Esophagus squamous epithelium (tissue), 5 donors: ENCODE data around the gene TRERF1. TPM values are rescaled to one million over a fixed set of nuclear protein-coding genes. Genes with fewer than 3 reads are reported as not detected.

Experiments
- DNase-seq: peaks from one replicate; lab custom pipeline; 2025; lab: John Stamatoyannopoulos, UW
- H3K27ac ChIP-seq, 4 donors: fragments of 200-600 bp; sonication (generic); one replicate each; pipeline ENCODE4 v1.5.1; 2016 to 2019; ENCODE audit warnings: mild to moderate bottlenecking in 1 of 4
- H3K27me3 ChIP-seq, 4 donors: fragments of 200-600 bp; sonication (generic); 1 replicate in 3 of 4; 2 replicates in 1 of 4; pipeline versions ENCODE4 v1.5.1 to v1.6.0; 2017 to 2021; ENCODE audit warnings: antibody characterized with exemption in 1 of 4
- H3K36me3 ChIP-seq, 3 donors: fragments of 200-600 bp; sonication (generic); one replicate each; pipeline ENCODE4 v1.5.1; 2016 to 2019
- H3K4me1 ChIP-seq, 3 donors: fragments of 200-600 bp; sonication (generic); one replicate each; pipeline ENCODE4 v1.5.1; 2017 to 2019
- H3K4me3 ChIP-seq, 4 donors: fragments of 200-600 bp; sonication (generic); 1 replicate in 3 of 4; 2 replicates in 1 of 4; pipeline ENCODE4 v1.5.1; 2016 to 2019; ENCODE audit warnings: mild to moderate bottlenecking in 2 of 4, moderate library complexity in 1 of 4
- H3K9me3 ChIP-seq, 3 donors: fragments of 200-600 bp; sonication (generic); one replicate each; pipeline ENCODE4 v1.5.1; 2016 to 2019
- POLR2A ChIP-seq, 4 donors: fragments of 450-650 bp; IDR thresholded peaks; one replicate each; pipeline ENCODE4 v1.6.1; 2017; ENCODE audit warnings: antibody characterized with exemption in 4 of 4, mild to moderate bottlenecking in 4 of 4, moderate library complexity in 3 of 4
- WGBS, 2 donors: methylation state at CpG; one replicate each; pipeline ENCODE4 v1.1.5; 2018; 5-methylcytosine and 5-hydroxymethylcytosine counted together
- intact Hi-C: fragments of 100-400 bp; cut with DNase I; formaldehyde crosslinking; loops from one replicate; pipeline ENCODE4 v1.15.0; 2022
- total RNA-seq, 4 donors: library from RNA; depleted of rRNA; stranded (reverse); fragments of >200 nt; gene quantifications; one replicate each; pipeline ENCODE4 v1.1.0, GENCODE V29; 2016
- TF ChIP-seq, protein P1 (sequence below), 6 experiments: fragments of 450-650 bp in 4 of 6; fragments of 200-600 bp in 2 of 6; sonication (generic) in 2 of 6; IDR thresholded peaks; one replicate each; pipeline ENCODE4 v1.5.1; 2016 to 2019; ENCODE audit warnings: antibody characterized with exemption in 6 of 6, mild to moderate bottlenecking in 4 of 6, moderate library complexity in 4 of 6
- donor health status: DM: yes; HTN: yes; CAD: no.

The TRERF1 gene
- total RNA-seq, 4 donors from 2014 or later = 5.5 to 13.8 (median 11.5) TPM

DNA sequence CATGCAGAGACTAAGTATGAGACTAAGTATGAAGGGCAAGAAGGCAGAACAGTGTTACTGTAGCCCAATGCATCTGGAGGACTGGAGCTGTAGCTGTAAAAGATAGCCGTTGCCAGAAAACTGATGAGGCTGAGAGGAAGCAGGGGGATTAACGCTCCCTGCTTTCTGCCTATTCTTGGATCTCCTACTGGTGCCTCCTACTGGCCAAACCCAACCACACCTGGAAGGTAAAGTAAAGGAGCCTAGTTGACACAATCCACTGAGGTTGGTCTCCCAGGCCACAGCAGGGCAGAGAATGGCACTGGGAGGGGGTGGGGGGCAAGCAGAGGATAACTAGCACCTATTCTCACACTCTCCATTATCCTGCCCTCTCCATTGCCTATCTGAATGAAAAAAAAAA is 129.1 kb downstream of the TRERF1 start:
- TF ChIP-seq, protein P1, sequence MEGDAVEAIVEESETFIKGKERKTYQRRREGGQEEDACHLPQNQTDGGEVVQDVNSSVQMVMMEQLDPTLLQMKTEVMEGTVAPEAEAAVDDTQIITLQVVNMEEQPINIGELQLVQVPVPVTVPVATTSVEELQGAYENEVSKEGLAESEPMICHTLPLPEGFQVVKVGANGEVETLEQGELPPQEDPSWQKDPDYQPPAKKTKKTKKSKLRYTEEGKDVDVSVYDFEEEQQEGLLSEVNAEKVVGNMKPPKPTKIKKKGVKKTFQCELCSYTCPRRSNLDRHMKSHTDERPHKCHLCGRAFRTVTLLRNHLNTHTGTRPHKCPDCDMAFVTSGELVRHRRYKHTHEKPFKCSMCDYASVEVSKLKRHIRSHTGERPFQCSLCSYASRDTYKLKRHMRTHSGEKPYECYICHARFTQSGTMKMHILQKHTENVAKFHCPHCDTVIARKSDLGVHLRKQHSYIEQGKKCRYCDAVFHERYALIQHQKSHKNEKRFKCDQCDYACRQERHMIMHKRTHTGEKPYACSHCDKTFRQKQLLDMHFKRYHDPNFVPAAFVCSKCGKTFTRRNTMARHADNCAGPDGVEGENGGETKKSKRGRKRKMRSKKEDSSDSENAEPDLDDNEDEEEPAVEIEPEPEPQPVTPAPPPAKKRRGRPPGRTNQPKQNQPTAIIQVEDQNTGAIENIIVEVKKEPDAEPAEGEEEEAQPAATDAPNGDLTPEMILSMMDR (IDR thresholded peaks at IDR 0.05) = peak in 1 of 6 experiments; percentile 13
- no peak for TF ChIP-seq POLR2A (IDR thresholded peaks at IDR 0.05)
- 72 to 88% methylated on average over 2 of the region's 2 CpGs for WGBS, 2 donors
- Histone ChIP-seq H3K27me3 (no peaks in the 10 kb centered on the region), H3K9me3 (no peaks in the 10 kb centered on the region), H3K4me1 (peaks cover 4 to 40% (median 14%) of the 10 kb centered on the region in 3 donors), H3K4me3 (no peak overlapping the region), H3K36me3 (no peaks in the 10 kb centered on the region), H3K27ac (no peak overlapping the region)
- intact Hi-C loops = no loop called here
- no peak for DNase-seq

GRCh38 chr6:42321976-42322375 is 129.8 kb downstream of the TRERF1 start:
- no peak overlapping the region for H3K27ac ChIP-seq
- H3K4me3 ChIP-seq = no peak overlapping the region
- TF ChIP-seq, protein P1 (IDR thresholded peaks at IDR 0.05) = no peak
- TF ChIP-seq POLR2A (IDR thresholded peaks at IDR 0.05) = no peak
- no peaks in the 10 kb centered on the region for H3K9me3 ChIP-seq
- no peaks in the 10 kb centered on the region for H3K27me3 ChIP-seq
- DNase-seq = no peak
- intact Hi-C loops = no loop called here
- H3K4me1 ChIP-seq = peaks cover 4 to 41% (median 16%) of the 10 kb centered on the region in 3 donors
- H3K36me3 ChIP-seq = no peaks in the 10 kb centered on the region
- WGBS, 2 donors = 69 to 88% methylated on average over 2 of the region's 2 CpGs

DNA sequence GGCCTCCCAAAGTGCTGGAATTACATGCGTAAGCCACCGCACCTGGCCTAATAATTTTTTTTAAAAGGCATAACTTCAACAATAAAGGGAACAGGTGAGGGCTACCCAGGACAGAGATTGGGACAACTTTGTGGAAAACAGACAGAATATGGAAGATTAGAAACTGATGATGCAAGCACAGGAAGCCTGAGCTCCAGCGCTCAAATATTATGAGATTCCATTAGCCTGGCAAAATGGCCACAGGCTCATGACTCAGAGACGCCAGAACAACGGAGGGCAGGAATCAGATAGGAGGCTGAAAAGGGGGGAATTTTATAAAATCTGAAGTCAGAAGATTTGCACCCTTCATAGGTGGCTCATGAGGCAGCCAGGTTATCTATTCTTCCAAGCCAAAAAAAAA is 131.0 kb downstream of the TRERF1 start:
- H3K36me3 ChIP-seq = no peaks in the 10 kb centered on the region
- H3K27ac ChIP-seq = no peak overlapping the region
- TF ChIP-seq, protein P1 (IDR thresholded peaks at IDR 0.05) = no peak
- TF ChIP-seq POLR2A (IDR thresholded peaks at IDR 0.05) = no peak
- H3K27me3 ChIP-seq = no peaks in the 10 kb centered on the region
- no peak for DNase-seq
- peaks cover 4 to 41% (median 7%) of the 10 kb centered on the region in 3 donors for H3K4me1 ChIP-seq
- H3K4me3 ChIP-seq = no peak overlapping the region
- WGBS, 2 donors = 88 to 91% methylated on average over 5 of the region's 5 CpGs
- no peaks in the 10 kb centered on the region for H3K9me3 ChIP-seq
- intact Hi-C loops = no loop called here

DNA sequence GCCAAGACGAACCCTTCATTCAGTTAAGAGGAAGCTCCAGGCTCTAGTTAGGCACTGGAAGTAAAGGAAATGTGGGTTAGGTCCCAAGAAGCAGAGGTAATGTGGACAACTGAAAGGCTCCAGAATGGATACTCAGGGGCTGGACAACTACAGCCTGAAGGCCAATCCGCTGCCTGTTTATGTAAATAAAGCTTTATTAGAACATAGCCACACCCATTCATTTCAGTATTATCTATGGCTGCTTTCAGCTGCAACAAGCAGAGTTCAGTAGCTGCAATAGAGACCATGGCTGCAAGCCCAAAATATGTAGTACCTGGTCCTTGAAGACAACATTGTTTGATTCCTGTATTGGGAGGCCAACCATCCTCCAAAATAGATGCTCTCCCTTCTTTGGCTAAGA is 133.2 kb downstream of the TRERF1 start:
- H3K4me1 ChIP-seq = peaks cover under 1 to 52% (median 7%) of the 10 kb centered on the region in 3 donors
- intact Hi-C loops = no loop called here
- no peak for TF ChIP-seq POLR2A (IDR thresholded peaks at IDR 0.05)
- TF ChIP-seq, protein P1 (IDR thresholded peaks at IDR 0.05) = no peak
- H3K27ac ChIP-seq = no peak overlapping the region
- no peak for DNase-seq
- 92 to 94% methylated on average over 2 of the region's 2 CpGs for WGBS, 2 donors
- H3K9me3 ChIP-seq = no peaks in the 10 kb centered on the region
- H3K27me3 ChIP-seq = no peaks in the 10 kb centered on the region
- H3K4me3 ChIP-seq = no peak overlapping the region
- H3K36me3 ChIP-seq = no peaks in the 10 kb centered on the region

- TF ChIP-seq, protein P1 (IDR thresholded peaks at IDR 0.05) = no peak
- no peak for TF ChIP-seq POLR2A (IDR thresholded peaks at IDR 0.05)
- peaks cover 0 to 9% (median 0%) of the 10 kb centered on the region in 3 donors for H3K36me3 ChIP-seq
- H3K4me3 ChIP-seq = no peak overlapping the region
- H3K9me3 ChIP-seq = no peaks in the 10 kb centered on the region
- intact Hi-C loops = no loop called here
- no peaks in the 10 kb centered on the region for H3K27me3 ChIP-seq
- peaks cover 0 to 52% (median 15%) of the 10 kb centered on the region in 3 donors for H3K4me1 ChIP-seq
- peak overlapping the region in 1 of 4 donors; percentile 43 for H3K27ac ChIP-seq
- 58 to 89% methylated on average over 2 of the region's 2 CpGs for WGBS, 2 donors
- DNase-seq = no peak
Observed at GRCh38 chr6:42316981-42317380, 134.7 kb downstream of the TRERF1 start.
